ENCODE measurements around the gene FBXO36.

DNA sequence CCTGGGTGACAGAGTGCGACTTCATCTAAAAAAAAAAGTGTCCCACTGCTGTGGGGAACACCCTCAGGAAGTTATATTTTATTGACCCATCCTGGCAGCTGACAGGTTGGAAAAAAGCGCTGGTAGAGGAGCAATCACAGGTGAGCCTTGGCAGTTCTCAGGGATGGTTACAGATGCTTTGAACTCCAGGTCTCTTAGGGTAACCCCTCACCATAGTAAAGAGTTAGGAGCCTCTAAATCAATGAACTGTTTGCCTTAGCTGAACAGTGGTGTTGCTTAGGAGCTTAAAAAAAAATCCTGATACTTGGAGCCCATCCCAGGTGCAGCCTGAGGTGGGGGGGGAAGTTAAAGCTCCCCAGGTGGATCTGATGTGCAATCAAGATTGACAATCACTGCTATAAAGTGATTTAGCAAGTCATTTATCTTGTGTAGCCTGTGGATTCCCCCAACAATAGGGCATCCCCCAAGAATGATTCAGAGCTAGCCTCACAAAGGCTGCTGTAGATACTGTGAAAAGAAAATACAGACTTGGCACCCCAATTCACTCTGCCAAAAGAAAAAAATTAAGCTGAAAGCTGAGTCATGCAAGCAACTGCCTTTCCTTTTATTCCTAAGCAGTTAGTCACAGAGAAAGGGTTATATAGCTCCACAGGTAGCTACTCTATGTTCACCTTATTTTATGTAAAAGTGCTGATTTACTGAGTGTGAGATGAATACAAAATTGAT lies 131.6 kb downstream of the FBXO36 start:
- TF ChIP-seq, protein P1, sequence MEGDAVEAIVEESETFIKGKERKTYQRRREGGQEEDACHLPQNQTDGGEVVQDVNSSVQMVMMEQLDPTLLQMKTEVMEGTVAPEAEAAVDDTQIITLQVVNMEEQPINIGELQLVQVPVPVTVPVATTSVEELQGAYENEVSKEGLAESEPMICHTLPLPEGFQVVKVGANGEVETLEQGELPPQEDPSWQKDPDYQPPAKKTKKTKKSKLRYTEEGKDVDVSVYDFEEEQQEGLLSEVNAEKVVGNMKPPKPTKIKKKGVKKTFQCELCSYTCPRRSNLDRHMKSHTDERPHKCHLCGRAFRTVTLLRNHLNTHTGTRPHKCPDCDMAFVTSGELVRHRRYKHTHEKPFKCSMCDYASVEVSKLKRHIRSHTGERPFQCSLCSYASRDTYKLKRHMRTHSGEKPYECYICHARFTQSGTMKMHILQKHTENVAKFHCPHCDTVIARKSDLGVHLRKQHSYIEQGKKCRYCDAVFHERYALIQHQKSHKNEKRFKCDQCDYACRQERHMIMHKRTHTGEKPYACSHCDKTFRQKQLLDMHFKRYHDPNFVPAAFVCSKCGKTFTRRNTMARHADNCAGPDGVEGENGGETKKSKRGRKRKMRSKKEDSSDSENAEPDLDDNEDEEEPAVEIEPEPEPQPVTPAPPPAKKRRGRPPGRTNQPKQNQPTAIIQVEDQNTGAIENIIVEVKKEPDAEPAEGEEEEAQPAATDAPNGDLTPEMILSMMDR (IDR thresholded peaks at IDR 0.05), result no peak
- TF ChIP-seq POLR2A (IDR thresholded peaks at IDR 0.05) (no peak), POLR2AphosphoS5 (IDR thresholded peaks at IDR 0.05) (no peak), EP300 (IDR thresholded peaks at IDR 0.05) (no peak)

All from upper lobe of left lung (tissue), 4 donors.